Measurements from ENCODE around the gene CDH1. TPM values are rescaled to one million over a fixed set of nuclear protein-coding genes. Genes with fewer than 3 reads are reported as not detected.

The CDH1 gene
- total and polyA plus RNA-seq, 2 experiments from 2014 or later = 64.1 to 142 TPM

DNA sequence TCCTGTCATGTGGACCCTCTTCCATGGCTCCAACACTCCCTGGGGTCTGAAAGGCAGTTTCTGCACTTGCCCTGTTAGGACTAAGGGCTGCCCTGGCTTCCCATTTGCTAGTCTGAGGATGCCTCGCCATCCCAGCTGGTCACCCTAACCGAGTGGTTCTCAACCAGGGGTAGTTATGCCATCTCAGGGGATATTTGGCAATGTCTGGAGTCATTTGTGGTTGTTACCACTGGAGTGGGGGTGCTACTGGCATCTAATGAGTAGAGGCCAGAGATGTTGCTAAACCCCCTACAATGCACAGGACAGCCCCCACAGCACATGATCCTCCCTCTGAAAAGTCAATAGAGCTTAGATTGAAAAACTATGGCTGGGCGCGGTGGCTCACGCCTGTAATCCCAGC is 26.9 kb upstream of the CDH1 start:
- Histone ChIP-seq H3F3A (replicated peaks; ENCODE audit: low read depth) (0 out of 2 replicates have a peak, but pooled peaks cover 13% of the 10 kb centered on the region), H3K27me3 (ENCODE audit: insufficient read depth) (no peaks in the 10 kb centered on the region), H3K4me1 (ENCODE audit: insufficient read depth) (peaks cover 9% of the 10 kb centered on the region; the same call in 1 of the 2 replicates), H3K4me3 (no peak overlapping the region), H3K9me2 (ENCODE audit: insufficient read depth) (no peaks in the 10 kb centered on the region), H3K4me2 (no peak overlapping the region), H3K36me3 (ENCODE audit: insufficient read depth) (no peaks in the 10 kb centered on the region), H4K20me1 (replicated peaks; ENCODE audit: insufficient read depth) (no peaks in the 10 kb centered on the region), H2AFZ (no peak overlapping the region), H3K79me2 (replicated peaks; ENCODE audit: insufficient read depth) (no peaks in the 10 kb centered on the region), H3K27ac (ENCODE audit: low read depth) (no peak overlapping the region)
- peaks cover 30% of the 10 kb centered on the region for H3K4me1 Mint-ChIP-seq
- DNase-seq (ENCODE audit: low spot score) (no peak), ATAC-seq (no peak)
- no peaks in the 10 kb centered on the region for H3K9me3 Mint-ChIP-seq
- H3K36me3 Mint-ChIP-seq (ENCODE audit: low read depth) = no peaks in the 10 kb centered on the region
- no peak overlapping the region for H3K4me3 Mint-ChIP-seq
- TF ChIP-seq, protein P1, sequence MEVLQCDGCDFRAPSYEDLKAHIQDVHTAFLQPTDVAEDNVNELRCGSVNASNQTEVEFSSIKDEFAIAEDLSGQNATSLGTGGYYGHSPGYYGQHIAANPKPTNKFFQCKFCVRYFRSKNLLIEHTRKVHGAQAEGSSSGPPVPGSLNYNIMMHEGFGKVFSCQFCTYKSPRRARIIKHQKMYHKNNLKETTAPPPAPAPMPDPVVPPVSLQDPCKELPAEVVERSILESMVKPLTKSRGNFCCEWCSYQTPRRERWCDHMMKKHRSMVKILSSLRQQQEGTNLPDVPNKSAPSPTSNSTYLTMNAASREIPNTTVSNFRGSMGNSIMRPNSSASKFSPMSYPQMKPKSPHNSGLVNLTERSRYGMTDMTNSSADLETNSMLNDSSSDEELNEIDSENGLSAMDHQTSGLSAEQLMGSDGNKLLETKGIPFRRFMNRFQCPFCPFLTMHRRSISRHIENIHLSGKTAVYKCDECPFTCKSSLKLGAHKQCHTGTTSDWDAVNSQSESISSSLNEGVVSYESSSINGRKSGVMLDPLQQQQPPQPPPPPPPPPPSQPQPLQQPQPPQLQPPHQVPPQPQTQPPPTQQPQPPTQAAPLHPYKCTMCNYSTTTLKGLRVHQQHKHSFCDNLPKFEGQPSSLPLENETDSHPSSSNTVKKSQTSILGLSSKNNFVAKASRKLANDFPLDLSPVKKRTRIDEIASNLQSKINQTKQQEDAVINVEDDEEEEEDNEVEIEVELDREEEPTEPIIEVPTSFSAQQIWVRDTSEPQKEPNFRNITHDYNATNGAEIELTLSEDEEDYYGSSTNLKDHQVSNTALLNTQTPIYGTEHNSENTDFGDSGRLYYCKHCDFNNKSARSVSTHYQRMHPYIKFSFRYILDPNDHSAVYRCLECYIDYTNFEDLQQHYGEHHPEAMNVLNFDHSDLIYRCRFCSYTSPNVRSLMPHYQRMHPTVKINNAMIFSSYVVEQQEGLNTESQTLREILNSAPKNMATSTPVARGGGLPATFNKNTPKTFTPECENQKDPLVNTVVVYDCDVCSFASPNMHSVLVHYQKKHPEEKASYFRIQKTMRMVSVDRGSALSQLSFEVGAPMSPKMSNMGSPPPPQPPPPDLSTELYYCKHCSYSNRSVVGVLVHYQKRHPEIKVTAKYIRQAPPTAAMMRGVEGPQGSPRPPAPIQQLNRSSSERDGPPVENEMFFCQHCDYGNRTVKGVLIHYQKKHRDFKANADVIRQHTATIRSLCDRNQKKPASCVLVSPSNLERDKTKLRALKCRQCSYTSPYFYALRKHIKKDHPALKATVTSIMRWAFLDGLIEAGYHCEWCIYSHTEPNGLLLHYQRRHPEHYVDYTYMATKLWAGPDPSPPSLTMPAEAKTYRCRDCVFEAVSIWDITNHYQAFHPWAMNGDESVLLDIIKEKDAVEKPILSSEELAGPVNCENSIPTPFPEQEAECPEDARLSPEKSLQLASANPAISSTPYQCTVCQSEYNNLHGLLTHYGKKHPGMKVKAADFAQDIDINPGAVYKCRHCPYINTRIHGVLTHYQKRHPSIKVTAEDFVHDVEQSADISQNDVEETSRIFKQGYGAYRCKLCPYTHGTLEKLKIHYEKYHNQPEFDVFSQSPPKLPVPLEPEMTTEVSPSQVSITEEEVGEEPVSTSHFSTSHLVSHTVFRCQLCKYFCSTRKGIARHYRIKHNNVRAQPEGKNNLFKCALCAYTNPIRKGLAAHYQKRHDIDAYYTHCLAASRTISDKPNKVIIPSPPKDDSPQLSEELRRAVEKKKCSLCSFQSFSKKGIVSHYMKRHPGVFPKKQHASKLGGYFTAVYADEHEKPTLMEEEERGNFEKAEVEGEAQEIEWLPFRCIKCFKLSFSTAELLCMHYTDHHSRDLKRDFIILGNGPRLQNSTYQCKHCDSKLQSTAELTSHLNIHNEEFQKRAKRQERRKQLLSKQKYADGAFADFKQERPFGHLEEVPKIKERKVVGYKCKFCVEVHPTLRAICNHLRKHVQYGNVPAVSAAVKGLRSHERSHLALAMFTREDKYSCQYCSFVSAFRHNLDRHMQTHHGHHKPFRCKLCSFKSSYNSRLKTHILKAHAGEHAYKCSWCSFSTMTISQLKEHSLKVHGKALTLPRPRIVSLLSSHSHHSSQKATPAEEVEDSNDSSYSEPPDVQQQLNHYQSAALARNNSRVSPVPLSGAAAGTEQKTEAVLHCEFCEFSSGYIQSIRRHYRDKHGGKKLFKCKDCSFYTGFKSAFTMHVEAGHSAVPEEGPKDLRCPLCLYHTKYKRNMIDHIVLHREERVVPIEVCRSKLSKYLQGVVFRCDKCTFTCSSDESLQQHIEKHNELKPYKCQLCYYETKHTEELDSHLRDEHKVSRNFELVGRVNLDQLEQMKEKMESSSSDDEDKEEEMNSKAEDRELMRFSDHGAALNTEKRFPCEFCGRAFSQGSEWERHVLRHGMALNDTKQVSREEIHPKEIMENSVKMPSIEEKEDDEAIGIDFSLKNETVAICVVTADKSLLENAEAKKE (CRISPR knock-in tag; IDR thresholded peaks at IDR 0.05) = no peak
- TF ChIP-seq JUNB (IDR thresholded peaks at IDR 0.05; ENCODE audit: unreplicated experiment) (no peak), NANOG (IDR thresholded peaks at IDR 0.05; ENCODE audit: borderline replicate concordance) (no peak), EZH2 (IDR thresholded peaks at IDR 0.05; ENCODE audit: low read depth, unreplicated experiment) (no peak), POLR2AphosphoS5 (IDR thresholded peaks at IDR 0.05; ENCODE audit: low read depth) (no peak), CREB1 (CRISPR knock-in tag; IDR thresholded peaks at IDR 0.05; ENCODE audit: low read depth) (no peak), ZNF114 (CRISPR knock-in tag; IDR thresholded peaks at IDR 0.05) (no peak), ZNF331 (CRISPR knock-in tag; IDR thresholded peaks at IDR 0.05; ENCODE audit: low read depth) (no peak), STAT1 (IDR thresholded peaks at IDR 0.05; ENCODE audit: unreplicated experiment) (no peak), EZH2phosphoT487 (IDR thresholded peaks at IDR 0.05; ENCODE audit: unreplicated experiment) (no peak)
- TF ChIP-seq, protein P2, sequence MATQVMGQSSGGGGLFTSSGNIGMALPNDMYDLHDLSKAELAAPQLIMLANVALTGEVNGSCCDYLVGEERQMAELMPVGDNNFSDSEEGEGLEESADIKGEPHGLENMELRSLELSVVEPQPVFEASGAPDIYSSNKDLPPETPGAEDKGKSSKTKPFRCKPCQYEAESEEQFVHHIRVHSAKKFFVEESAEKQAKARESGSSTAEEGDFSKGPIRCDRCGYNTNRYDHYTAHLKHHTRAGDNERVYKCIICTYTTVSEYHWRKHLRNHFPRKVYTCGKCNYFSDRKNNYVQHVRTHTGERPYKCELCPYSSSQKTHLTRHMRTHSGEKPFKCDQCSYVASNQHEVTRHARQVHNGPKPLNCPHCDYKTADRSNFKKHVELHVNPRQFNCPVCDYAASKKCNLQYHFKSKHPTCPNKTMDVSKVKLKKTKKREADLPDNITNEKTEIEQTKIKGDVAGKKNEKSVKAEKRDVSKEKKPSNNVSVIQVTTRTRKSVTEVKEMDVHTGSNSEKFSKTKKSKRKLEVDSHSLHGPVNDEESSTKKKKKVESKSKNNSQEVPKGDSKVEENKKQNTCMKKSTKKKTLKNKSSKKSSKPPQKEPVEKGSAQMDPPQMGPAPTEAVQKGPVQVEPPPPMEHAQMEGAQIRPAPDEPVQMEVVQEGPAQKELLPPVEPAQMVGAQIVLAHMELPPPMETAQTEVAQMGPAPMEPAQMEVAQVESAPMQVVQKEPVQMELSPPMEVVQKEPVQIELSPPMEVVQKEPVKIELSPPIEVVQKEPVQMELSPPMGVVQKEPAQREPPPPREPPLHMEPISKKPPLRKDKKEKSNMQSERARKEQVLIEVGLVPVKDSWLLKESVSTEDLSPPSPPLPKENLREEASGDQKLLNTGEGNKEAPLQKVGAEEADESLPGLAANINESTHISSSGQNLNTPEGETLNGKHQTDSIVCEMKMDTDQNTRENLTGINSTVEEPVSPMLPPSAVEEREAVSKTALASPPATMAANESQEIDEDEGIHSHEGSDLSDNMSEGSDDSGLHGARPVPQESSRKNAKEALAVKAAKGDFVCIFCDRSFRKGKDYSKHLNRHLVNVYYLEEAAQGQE (IDR thresholded peaks at IDR 0.05; ENCODE audit: unreplicated experiment) = no peak
- TF ChIP-seq, protein P3, sequence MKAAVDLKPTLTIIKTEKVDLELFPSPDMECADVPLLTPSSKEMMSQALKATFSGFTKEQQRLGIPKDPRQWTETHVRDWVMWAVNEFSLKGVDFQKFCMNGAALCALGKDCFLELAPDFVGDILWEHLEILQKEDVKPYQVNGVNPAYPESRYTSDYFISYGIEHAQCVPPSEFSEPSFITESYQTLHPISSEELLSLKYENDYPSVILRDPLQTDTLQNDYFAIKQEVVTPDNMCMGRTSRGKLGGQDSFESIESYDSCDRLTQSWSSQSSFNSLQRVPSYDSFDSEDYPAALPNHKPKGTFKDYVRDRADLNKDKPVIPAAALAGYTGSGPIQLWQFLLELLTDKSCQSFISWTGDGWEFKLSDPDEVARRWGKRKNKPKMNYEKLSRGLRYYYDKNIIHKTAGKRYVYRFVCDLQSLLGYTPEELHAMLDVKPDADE (IDR thresholded peaks at IDR 0.05) = no peak
- TF ChIP-seq, protein P4, sequence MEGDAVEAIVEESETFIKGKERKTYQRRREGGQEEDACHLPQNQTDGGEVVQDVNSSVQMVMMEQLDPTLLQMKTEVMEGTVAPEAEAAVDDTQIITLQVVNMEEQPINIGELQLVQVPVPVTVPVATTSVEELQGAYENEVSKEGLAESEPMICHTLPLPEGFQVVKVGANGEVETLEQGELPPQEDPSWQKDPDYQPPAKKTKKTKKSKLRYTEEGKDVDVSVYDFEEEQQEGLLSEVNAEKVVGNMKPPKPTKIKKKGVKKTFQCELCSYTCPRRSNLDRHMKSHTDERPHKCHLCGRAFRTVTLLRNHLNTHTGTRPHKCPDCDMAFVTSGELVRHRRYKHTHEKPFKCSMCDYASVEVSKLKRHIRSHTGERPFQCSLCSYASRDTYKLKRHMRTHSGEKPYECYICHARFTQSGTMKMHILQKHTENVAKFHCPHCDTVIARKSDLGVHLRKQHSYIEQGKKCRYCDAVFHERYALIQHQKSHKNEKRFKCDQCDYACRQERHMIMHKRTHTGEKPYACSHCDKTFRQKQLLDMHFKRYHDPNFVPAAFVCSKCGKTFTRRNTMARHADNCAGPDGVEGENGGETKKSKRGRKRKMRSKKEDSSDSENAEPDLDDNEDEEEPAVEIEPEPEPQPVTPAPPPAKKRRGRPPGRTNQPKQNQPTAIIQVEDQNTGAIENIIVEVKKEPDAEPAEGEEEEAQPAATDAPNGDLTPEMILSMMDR (conservative IDR thresholded peaks at IDR 0.05; ENCODE audit: low read depth in 2 of 2) = no peak
- H3K27ac Mint-ChIP-seq = no peak overlapping the region
- H3K27me3 Mint-ChIP-seq (ENCODE audit: insufficient read depth, low read depth, poor library complexity) = peaks cover 15% of the 10 kb centered on the region

All from GM23338 (cell line).